Natural killer cell (primary cell): ENCODE measurements around the gene DDX31. TPM values are rescaled to one million over a fixed set of nuclear protein-coding genes. Genes with fewer than 3 reads are reported as not detected.
"Not testable (repeated sequence)": the region's sequence is repeated elsewhere in the genome, so short reads cannot be mapped to it uniquely, and the experiment has no call there.

Experiments
- ATAC-seq, 3 donors: fragments of 150-1000 bp in 2 of 3; fragments of 200-7000 bp in 1 of 3; cut with Tn5 transposase; 1 replicate in 1 of 3; 2 replicates in 2 of 3; pipeline ENCODE4 v1.10.0; 2021; ENCODE audit warnings: mild to moderate bottlenecking in 2 of 3, moderate library complexity in 2 of 3
- DNase-seq, 2 donors: peaks; one replicate each; pipeline versions ENCODE4 v3.0.0 to v3.0.0-alpha.2; 2013 to 2021; ENCODE audit warnings: mixed read lengths in 1 of 2
- H3K27ac ChIP-seq: one replicate; pipeline ENCODE4 v1.5.1; 2013; ENCODE audit warnings: mild to moderate bottlenecking, low read length
- H3K27me3 ChIP-seq: one replicate; pipeline ENCODE4 v1.6.1; 2013; ENCODE audit warnings: low read length; ENCODE audit not compliant: control insufficient read depth, insufficient read depth
- H3K36me3 ChIP-seq: one replicate; pipeline ENCODE4 v1.6.1; 2013; ENCODE audit warnings: low read length; ENCODE audit not compliant: control insufficient read depth, insufficient read depth
- H3K4me1 ChIP-seq: one replicate; pipeline ENCODE4 v1.6.1; 2013; ENCODE audit warnings: low read length; ENCODE audit not compliant: control insufficient read depth, insufficient read depth
- H3K4me3 ChIP-seq: one replicate; pipeline ENCODE4 v1.5.1; 2013; ENCODE audit warnings: low read length
- H3K9me3 ChIP-seq: one replicate; pipeline ENCODE4 v1.6.1; 2013; ENCODE audit warnings: low read length; ENCODE audit not compliant: control insufficient read depth, insufficient read depth
- H3K27ac Mint-ChIP-seq, 2 donors: one replicate each; pipeline ENCODE4 v1.8.0; 2022; ENCODE audit warnings: mild to moderate bottlenecking in 2 of 2, mixed read lengths in 2 of 2, moderate library complexity in 1 of 2
- H3K27me3 Mint-ChIP-seq, 2 donors: one replicate each; pipeline ENCODE4 v1.8.0; 2022; ENCODE audit warnings: low read depth in 2 of 2, mixed read lengths in 2 of 2
- H3K36me3 Mint-ChIP-seq: one replicate; pipeline ENCODE4 v1.8.0; 2022; ENCODE audit warnings: mixed read lengths
- H3K4me1 Mint-ChIP-seq, 2 donors: one replicate each; pipeline ENCODE4 v1.8.0; 2022; ENCODE audit warnings: mixed read lengths in 2 of 2
- H3K4me3 Mint-ChIP-seq: one replicate; pipeline ENCODE4 v1.8.0; 2022; ENCODE audit warnings: mild to moderate bottlenecking, moderate library complexity, mixed read lengths
- H3K9me3 Mint-ChIP-seq, 2 donors: one replicate each; pipeline ENCODE4 v1.8.0; 2022; ENCODE audit warnings: mixed read lengths in 2 of 2
- CTCF ChIP-seq: fragments of 200-600 bp; IDR thresholded peaks from one replicate; pipeline ENCODE4 v1.8.0; 2022; ENCODE audit warnings: antibody characterized with exemption
- WGBS: methylation state at CpG from one replicate; pipeline ENCODE4 v1.1.7; 2013; ENCODE audit warnings: missing lambda C conversion rate; ENCODE audit not compliant: insufficient coverage; 5-methylcytosine and 5-hydroxymethylcytosine counted together
- intact Hi-C: fragments of 100-400 bp; cut with micrococcal nuclease; formaldehyde crosslinking; loops from one replicate; pipeline ENCODE4 v1.14.2; 2022
- total RNA-seq, 4 donors: library from RNA; stranded (reverse); fragments of 120-200 nt in 1 of 4; gene quantifications; one replicate each; pipeline versions ENCODE4 v1.2.3 to v1.2.4, GENCODE V29; 2013 to 2022

DDX31 gene
- total RNA-seq, 3 donors from 2014 or later (not counting 1 experiment from before 2014, with no cell fraction given) = 6.5 to 12.2 (median 11.5) TPM

- 12% methylated on average over 13 of the region's 16 CpGs for WGBS
Measured at GRCh38 chr9:132575005-132575609, 94.7 kb downstream of the DDX31 start.

DNA sequence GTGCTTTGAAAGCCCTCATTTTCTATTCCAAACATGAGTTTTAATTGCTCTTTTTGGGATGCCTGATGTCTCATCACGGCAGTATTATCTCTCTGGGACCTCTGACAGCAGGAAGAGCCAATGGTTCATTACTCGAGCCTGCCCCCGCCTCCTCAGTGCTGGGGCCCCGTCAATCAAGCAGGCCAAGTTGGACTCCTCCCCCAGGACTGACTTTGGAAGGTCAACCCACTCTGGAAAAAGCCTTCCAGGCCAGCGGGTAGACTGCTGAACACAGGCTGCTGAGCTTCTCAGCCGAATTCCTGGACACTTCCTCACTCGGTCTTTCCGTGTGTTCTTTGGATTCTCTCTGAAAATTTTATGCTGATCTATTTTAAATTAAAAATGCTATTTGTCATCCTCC is 96.9 kb downstream of the DDX31 start:
- DNase-seq (no peak), ATAC-seq (no peak)
- Histone ChIP-seq H3K4me1 (no peaks in the 10 kb centered on the region), H3K9me3 (no peaks in the 10 kb centered on the region), H3K27ac (no peak overlapping the region), H3K4me3 (no peak overlapping the region), H3K27me3 (peaks cover 25% of the 10 kb centered on the region), H3K36me3 (no peaks in the 10 kb centered on the region)
- no peak for TF ChIP-seq CTCF
- no peaks in the 10 kb centered on the region for H3K36me3 Mint-ChIP-seq
- H3K4me3 Mint-ChIP-seq = no peak overlapping the region
- H3K9me3 Mint-ChIP-seq = no peaks in the 10 kb centered on the region
- intact Hi-C loops = no loop called here
- H3K27me3 Mint-ChIP-seq = peaks cover 39 to 59% of the 10 kb centered on the region in 2 donors
- peaks cover 0 to 5% of the 10 kb centered on the region in 2 donors for H3K4me1 Mint-ChIP-seq
- H3K27ac Mint-ChIP-seq = no peak overlapping the region
- WGBS = 65% methylated on average over 8 of the region's 8 CpGs

More at GRCh38 chr9:132575005-132575609, 94.7 kb downstream of the DDX31 start:
- Mint-ChIP-seq H3K9me3 (no peaks in the 10 kb centered on the region), H3K4me3 (no peak overlapping the region), H3K4me1 (peaks cover 0 to 5% of the 10 kb centered on the region in 2 donors), H3K27ac (no peak overlapping the region), H3K27me3 (peaks cover 51 to 72% of the 10 kb centered on the region in 2 donors), H3K36me3 (no peaks in the 10 kb centered on the region)
- Histone ChIP-seq H3K27me3 (peaks cover 47% of the 10 kb centered on the region), H3K4me3 (no peak overlapping the region), H3K4me1 (no peaks in the 10 kb centered on the region), H3K36me3 (no peaks in the 10 kb centered on the region), H3K27ac (no peak overlapping the region), H3K9me3 (no peaks in the 10 kb centered on the region)
- DNase-seq (peak; percentile 49 to 71), ATAC-seq (peak; percentile 62 to 93 (median 85))
- TF ChIP-seq CTCF = peak; percentile 70
- intact Hi-C loops = loop anchor here (1.0 kb wide), 2 partner anchors 40 to 164 kb away; no protein-coding TSS in a partner anchor

GRCh38 chr9:132571806-132572600 is 97.8 kb downstream of the DDX31 start:
- TF ChIP-seq CTCF = no peak
- H3K9me3 Mint-ChIP-seq = no peaks in the 10 kb centered on the region
- no peaks in the 10 kb centered on the region for H3K36me3 Mint-ChIP-seq
- intact Hi-C loops = no loop called here
- Histone ChIP-seq H3K4me3 (no peak overlapping the region), H3K4me1 (no peaks in the 10 kb centered on the region), H3K27ac (no peak overlapping the region), H3K9me3 (no peaks in the 10 kb centered on the region), H3K36me3 (no peaks in the 10 kb centered on the region), H3K27me3 (peaks cover 23% of the 10 kb centered on the region)
- ATAC-seq = no peak
- peaks cover 0 to 5% of the 10 kb centered on the region in 2 donors for H3K4me1 Mint-ChIP-seq
- DNase-seq = no peak
- H3K27ac Mint-ChIP-seq = no peak overlapping the region
- whole genome bisulfite sequencing = 80% methylated on average over 15 of the region's 15 CpGs
- peaks cover 35 to 50% of the 10 kb centered on the region in 2 donors for H3K27me3 Mint-ChIP-seq
- H3K4me3 Mint-ChIP-seq = no peak overlapping the region

GRCh38 chr9:132568787-132569186 is 101.0 kb downstream of the DDX31 start:
- 92% methylated on average over 1 of the region's 2 CpGs for WGBS
- not testable (repeated sequence) for H3K4me3 Mint-ChIP-seq, ATAC-seq

More at GRCh38 chr9:132568787-132569186, 101.0 kb downstream of the DDX31 start:
- H3K4me1 ChIP-seq, H3K4me3 ChIP-seq, H3K9me3 Mint-ChIP-seq, H3K27me3 ChIP-seq, H3K27ac Mint-ChIP-seq, H3K36me3 Mint-ChIP-seq, H3K27ac ChIP-seq, H3K36me3 ChIP-seq, DNase-seq, H3K4me1 Mint-ChIP-seq, intact Hi-C loops, H3K9me3 ChIP-seq: not testable (repeated sequence)
- H3K27me3 Mint-ChIP-seq = peaks cover 22 to 36% of the 10 kb centered on the region in 2 donors
